SK-MEL-5 (cell line): Measurements from ENCODE around the gene CENPA. TPM values are rescaled to one million over a fixed set of nuclear protein-coding genes. Genes with fewer than 3 reads are reported as not detected.
"Not testable (repeated sequence)": the region's sequence is repeated elsewhere in the genome, so short reads cannot be mapped to it uniquely, and the experiment has no call there.

Experiments
- DNase-seq: peaks from one replicate; pipeline ENCODE4 v3.0.0-alpha.2; 2016; ENCODE audit warnings: low read depth, low spot score
- in situ Hi-C: cut with HindIII; loops from 2 replicates; pipeline ENCODE4 v1.10.0; 2016; ENCODE audit warnings: low sequenced_read_pairs, high pct_unique_total_duplicates, low pct_unique_long_range_greater_than_20kb
- total RNA-seq: library from RNA; depleted of rRNA; stranded (reverse); fragments of >200 nt; shearing (Covaris generic); gene quantifications from 2 replicates; pipeline ENCODE4 v1.2.3, GENCODE V29; 2014

The CENPA gene
- total RNA-seq, 1 experiment from 2014 or later = 23.0 TPM

DNA sequence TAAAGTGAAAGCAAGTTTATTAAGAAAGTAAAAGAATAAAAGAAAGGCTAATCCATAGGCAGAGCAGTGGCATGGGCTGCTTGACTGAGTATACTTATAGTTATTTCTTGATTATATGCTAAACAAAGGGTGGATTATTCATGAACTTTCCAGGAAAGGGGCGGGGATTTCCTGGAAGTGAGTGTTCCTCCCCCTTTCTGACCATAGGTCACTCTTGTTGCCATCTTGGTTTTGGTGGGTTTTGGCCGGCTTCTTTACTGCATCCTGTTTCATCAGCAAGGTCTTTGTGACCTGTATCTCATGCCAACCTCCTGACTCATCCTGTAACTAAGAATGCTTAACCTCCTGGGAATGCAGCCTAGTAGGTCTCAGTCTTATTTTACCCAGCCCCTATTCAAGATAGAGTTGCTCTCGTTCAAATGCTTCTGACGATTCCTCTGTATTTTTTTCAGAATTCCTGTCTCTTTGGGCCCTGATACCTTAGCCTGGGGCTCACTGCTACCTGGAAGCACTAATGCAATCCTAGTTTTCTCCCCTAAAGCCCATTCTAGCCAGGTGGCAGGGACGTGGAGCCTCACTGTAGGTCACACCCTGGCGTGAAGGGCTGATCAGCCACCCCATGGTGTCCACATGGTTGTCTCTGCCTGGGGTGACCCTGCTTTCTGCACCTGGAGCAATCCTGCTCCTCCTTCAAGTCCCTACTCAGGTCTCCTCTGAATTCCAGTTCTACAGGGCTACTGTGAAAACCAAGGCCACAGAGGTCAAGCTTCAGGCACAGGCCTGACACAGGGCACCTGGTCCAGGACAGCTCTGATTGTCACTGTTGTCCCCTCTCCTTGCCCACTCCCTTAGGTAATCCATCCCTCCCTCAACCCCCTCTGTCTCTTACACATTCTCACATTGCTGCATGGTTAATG, 27.7 kb upstream of the CENPA start:
- in situ Hi-C loops = no loop called here

DNA sequence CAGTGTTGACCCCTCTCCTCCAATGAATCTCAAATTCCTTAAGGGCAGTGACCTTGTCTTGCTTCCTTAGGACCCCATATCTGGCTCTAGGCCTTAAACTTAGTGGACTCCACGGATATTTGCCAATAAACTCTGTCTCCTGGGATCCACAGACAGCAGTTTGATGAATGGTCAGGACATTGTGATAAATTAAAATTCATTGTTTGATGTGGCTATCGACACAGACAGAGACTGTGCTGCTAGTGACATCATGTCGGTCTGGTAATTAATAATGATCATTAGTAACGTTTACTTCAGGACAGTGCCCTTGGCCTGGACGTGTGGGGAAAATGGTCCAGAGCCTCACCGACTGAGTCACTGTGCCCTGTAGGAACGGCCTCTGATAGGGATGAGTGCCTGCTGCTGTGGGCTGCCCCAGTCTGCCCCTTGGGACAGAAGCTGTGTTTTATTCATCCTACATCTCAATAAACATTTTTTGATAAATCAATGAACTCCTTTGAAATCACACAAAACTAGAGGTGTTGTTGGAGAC, 27.0 kb upstream of the CENPA start:
- in situ Hi-C loops = no loop called here
- DNase-seq = no peak

More for the DNA sequence above, 27.7 kb upstream of the CENPA start:
- peak; percentile 99 for DNase-seq

DNA sequence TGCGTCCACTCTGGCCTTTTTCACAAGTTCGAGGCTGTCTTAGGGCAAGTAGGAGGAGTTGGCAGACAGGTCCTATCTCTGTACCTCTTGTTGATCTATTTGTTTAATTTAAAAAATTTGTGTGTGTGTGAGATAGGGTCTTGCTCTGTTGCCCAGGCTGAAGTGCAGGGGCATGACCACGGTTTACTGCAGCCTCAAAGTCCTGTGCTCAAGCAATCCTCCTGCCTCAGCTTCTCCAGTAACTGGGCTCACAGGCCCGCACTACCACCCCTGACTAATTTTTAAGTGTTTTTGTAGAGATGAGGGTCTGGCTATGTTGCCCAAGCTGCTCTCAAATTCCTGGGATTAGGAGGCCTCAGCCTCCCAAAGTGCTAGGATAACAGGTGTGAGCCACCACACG, 26.0 kb upstream of the CENPA start:
- DNase-seq = no peak
- in situ Hi-C loops = no loop called here

DNA sequence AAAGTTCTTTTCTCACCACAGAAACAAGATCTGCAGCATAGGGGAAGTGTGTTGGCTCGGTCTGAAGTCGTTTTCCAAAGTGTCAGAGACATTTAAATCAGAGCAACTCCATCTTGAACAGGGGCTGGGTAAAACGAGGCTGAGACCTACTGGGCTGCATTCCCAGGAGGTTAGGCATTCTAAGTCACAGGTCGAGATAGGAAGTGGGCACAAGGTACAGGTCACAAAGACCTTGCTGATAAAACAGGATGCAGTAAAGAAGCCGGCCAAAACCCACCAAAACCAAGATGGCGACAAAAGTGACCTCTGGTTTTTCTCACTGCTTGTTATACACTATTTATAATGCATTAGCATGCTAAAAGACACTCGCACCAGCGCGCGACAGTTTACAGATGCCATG, 24.9 kb upstream of the CENPA start:
- DNase-seq, in situ Hi-C loops: not testable (repeated sequence)

DNA sequence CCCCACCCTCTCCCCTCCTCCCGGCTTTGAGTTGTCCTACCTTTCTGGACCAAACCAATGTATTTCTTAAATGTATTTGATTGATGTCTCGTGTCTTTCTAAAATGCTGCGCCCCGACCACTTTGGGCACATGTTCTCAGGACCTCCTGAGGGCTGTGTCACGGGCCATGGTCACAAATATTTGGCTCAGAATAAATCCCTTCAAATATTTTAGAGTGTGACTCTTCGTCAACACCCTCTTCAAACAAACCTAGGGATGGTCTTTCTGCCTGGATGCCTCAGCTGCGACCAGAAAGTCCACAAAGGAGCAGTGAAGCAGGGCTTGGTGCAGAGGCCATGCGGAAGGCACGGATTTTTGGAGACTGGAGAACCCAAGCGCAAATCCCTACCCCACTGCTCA, 22.8 kb upstream of the CENPA start:
- in situ Hi-C loops = no loop called here

DNA sequence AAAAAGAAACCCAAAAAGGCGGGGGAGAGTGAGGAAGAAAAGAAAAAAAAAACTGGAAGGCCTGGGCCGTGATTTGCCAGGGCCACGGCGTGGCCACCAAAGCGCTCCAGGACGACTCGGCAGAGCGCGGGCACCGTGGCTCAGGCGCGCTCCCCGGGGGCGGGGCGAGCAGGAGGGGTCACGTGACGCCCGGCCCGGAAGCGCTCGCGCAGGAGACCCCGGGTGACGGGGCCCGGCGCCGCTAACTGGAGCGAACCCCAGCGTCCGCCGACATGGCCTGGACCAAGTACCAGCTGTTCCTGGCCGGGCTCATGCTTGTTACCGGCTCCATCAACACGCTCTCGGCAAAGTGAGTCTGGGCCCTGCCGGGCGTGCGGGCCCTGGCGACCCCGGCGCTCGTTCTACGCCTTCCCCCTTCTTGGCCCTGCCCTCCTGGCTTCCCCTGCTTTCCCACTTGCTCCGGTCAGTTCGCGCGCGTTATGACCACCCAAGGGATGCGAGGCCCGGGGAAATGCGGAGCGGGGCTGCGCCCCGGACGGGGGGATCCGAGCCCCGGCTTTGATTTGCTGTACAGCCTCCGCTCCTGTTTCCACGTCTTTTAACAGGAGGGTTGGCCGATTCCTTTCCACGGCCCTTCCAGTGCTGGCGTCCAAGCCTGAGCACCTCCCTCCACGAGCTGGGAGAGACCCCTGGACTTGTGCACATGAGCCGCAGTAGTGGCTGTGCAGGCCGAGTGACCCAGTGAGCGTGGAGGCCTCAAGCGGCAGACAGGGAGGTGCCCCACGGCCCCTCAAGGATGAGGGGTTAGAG, 21.6 kb upstream of the CENPA start, which contains the start of gene SLC35F6:
TSS of gene SLC35F6 (plus strand) at position 207 of the 810 bp plus-strand sequence. CDS start at position 273, 66 bp downstream.
- in situ Hi-C loops = no loop called here
- DNase-seq = peak; percentile 83

More for the DNA sequence above, 22.8 kb upstream of the CENPA start:
- DNase-seq = no peak

DNA sequence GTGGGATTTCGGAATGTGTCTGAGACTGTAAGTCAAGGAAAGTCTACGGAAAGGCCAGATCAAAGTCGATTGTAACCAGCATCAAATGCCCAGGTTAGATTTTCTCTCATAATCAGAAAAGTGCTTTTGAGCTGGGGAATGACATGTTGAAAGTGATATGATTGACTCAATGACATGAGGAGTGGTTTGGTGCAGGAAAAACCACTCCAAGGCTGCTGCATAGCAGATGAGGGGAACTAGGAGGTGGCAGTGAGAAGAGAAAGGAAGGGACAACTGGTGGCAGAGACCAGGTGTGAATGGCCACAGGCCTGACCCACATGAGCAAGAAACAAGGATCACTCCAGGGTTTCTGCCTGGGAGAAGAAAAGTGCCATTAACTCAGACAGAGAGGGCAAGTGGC, 20.9 kb upstream of the CENPA start:
- in situ Hi-C loops = no loop called here
- no peak for DNase-seq

DNA sequence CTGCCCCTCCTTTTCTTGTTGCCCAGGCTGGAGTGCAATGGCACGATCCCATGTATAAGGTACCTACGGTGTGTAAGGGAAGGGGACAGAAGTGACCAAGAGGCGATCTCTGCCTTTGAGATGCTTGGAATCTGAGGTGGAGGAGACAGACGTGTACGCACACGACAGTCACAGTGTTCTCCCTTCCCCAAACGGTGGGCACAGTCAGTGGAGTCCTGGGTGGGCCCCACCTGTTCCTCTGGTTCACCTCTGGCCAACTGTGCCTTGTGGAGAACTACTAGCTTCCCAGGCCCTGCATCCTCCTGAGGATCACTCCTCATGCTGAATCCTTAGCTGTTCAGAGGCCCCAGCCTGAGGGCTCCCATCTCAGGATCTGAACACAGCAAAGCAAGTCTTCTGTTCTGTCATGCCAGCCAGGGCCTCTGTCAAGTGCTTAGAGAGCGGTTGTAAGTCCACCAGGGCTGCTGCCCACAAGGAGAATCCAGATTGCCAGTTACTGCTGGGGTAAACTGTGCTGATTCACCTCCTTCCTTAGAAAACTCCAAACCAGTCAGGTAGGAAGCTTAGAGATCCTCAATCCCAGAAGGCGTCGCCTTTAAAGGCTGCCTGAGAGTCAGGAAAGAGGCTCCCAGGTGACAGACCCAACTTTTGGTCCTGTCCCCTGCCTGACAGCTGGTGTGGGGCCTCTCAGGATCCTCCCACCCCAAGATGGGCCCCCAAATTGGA, 20.2 kb upstream of the CENPA start:
- DNase-seq = no peak
- in situ Hi-C loops = no loop called here

DNA sequence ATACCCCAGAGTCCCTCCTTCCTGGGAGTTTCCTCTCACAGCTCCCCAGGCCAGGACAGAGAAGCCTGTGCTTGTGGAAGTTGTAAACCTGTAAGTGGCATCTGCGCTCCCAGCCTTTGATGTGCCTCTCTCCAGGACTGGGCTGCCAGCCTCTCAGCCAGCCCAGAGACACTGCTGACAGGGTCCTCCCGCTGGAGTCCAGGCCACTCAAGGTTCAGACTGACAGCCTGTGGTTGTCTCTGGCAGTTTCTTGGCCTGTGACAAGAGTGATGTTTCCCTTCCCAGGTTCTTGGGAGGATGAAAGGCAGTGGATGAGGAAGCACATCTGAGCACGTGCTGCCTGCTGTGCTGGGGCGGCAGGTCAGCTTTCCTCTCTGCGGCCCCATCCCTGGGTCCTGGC, 18.7 kb upstream of the CENPA start:
- DNase-seq = no peak
- in situ Hi-C loops = no loop called here

DNA sequence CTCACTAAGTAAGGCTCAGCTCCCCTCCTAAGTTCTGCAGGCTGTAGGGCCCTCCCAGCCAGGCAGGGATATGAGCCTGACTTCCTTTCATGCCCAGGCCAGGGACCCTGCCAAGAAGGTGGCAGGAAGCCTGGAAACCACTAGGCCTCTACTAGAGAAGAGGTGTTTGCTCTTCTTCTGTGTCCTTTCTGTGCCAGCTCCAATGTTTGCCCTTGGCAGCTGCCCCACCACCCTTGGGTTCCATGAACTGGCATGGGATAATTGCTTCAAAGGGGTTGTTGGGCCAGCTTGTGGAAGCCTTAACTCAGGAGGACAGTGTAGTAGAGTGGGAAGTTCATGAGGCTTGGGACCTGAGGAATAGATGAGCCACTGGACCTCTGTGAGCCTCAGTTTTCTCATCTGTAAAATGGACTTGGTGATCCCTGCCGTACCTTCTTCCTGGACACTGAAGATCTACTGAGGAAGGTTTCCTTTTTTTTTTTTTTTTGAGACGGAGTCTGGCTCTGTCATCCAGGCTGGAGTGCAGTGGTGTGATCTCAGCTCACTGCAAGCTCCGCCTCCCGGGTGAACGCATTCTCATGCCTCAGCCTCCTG, 17.9 kb upstream of the CENPA start:
- in situ Hi-C loops = no loop called here
- DNase-seq = no peak

DNA sequence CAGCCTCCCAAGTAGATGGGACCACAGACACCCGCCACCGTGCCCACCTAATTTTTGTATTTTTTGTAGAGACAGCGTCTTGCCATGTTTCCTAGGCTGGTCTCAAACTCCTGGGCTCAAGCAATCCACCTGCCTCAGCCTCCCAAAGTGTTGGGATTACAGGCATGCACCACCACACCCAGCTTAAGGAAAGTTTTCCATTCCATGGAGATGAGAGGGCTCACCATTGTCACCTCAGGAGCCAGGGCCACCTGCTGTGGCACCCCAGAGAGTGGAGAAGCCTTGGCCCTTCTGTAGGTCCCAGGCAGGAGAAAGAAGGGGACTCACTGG, 17.1 kb upstream of the CENPA start:
- DNase-seq = no peak
- in situ Hi-C loops = no loop called here

DNA sequence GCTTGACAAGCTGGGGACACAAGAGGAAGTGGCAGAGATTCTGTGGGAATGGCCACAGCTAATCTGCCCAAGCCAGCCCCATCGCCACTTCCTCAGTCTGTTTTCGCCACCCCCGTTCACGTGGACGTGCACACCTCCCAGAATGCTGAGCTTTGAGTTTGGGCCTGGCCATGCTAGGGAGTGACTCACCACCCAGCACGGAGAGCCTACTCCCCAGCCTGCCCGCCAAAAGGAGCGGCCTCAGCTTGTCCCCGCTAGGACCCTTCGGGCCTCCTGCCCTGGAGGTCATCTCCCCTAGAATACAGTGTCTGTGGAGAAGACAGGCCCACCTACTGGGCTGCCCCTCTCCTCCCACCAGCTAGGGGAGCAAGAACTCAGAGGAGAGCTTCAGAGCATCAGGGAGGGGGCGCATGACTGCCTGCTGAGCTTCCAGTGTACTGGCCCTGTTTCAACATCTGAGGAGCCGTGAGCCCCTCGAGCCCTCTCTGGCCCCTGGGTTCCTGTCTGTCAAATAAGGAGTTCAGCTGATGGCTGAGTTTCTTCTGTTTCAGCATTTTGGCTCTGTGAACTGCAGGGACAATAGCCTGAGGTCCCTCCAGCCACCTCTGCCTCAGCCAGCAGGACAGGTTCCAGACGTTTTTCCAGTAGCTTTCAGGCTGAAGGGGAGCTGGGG, 16.6 kb upstream of the CENPA start:
- no peak for DNase-seq
- in situ Hi-C loops = no loop called here

DNA sequence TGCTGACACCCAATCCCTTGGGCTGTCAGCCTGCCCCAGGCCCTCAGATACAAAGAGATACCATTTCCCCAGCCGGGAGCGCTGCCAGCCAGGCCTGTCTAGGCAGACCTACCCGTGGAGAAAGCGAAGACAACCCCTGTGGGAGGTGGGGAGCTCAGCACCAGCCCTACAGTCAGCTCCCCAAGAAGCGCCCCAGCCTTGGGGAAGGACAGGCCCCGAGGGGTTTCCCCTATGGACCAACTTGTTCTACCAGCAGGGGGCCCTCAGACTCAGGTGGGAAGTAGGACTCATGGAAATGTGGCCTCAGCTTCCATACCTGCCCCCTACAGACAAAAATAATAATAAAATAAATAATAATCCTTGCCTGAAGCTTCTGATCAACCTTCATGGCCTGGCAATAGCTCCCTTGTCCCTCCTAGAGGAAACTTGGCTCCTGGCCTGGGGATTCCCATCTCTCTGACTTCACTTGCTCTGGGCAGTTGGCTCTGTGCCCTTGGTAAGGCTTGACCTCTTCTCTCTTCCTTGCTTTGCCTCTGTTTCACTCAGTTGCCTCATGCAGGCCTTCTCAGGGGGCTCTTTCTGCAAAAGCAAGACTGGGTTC, 14.8 kb upstream of the CENPA start:
- peak; percentile 75 for DNase-seq
- in situ Hi-C loops = no loop called here

DNA sequence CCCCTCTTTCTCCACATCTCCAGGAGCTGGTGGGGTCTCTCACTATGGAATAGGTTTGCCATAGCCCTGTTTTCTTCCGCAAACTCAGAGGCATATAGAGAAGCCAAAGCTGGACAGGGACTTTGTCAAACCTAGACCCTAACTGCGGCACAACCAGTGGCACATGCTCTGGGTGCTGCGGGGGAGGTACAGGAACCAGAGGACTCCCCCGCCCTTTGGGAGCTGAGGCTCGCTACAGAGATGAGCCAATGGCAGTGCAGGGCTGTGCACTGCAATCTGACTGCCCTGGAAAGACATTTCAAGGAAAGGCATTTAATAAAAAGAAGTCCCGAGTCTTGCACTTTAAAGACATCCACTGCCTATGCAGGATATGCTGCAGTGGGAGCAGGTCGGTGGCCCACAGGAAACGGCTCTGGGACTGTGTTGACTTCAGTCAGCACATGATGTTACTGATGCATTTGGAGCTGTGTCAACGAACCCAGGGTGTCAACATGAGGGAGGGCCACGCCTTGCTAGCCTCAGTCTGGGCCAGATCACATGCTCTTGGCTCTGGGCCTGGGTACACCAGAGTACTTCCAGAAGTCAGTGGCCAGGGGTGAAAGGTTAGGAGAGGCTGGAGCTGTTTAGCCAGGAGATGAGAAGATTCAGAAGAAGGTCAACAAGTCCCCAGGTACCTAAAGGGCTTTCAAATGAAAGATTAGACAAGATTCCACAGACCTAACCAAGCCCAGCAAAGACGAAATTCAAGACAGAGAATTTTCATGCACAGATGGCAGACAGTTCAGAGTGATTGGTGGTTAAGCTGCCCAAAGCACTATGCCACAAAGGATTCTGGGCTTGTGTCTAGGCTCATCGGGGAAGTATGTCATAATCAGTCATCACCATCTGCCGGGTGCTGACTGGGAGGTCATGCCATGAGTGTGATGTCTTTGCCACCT, 13.5 kb upstream of the CENPA start:
- in situ Hi-C loops = no loop called here
- no peak for DNase-seq

DNA sequence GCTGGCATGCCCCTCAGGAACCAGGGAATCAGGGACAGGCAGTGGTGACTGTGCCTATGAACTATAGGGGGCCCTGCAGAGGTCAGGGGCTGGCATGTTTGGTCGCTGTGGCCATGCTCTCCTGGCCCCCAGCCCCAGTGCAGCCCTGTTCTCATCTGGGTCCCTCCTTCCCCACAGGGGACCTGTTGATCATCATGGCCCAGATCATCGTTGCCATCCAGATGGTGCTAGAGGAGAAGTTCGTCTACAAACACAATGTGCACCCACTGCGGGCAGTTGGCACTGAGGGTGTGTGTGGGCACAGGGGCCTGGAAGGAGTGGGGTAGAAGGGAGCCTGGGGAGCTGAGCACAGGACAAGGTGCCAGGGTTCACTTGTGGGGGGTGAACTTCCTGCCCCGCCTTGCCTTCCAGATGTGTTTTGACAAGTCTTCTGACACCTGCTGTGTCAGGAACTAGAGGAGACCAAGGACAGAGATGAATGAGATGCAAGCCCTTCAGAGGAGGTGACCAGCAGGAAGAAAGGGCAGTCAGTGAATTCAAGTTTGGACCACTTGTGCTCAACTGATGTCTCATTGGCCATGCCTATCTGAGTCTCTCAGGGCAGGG, 9.6 kb upstream of the CENPA start:
- in situ Hi-C loops = no loop called here
- DNase-seq = no peak
